Lower leg skin (tissue), 3 donors: Measurements from ENCODE around the gene AUTS2.

Experiments
- CTCF ChIP-seq, 3 donors: fragments of 450-650 bp; IDR thresholded peaks; one replicate each; pipeline ENCODE4 v1.5.1; 2016; ENCODE audit warnings: antibody characterized with exemption in 3 of 3, mild to moderate bottlenecking in 3 of 3, moderate library complexity in 2 of 3
- POLR2A ChIP-seq, 2 donors: fragments of 450-650 bp; IDR thresholded peaks; one replicate each; pipeline ENCODE4 v1.6.1; 2016 to 2017; ENCODE audit warnings: antibody characterized with exemption in 2 of 2, mild to moderate bottlenecking in 1 of 2, moderate library complexity in 1 of 2

GRCh38 chr7:70614237-70615045 is 1016.2 kb downstream of the AUTS2 start:
- no peak for TF ChIP-seq CTCF (IDR thresholded peaks at IDR 0.05)
- TF ChIP-seq POLR2A (IDR thresholded peaks at IDR 0.05), result no peak
